WTC11 (cell line): Measurements from ENCODE around the gene SHPK. TPM values are rescaled to one million over a fixed set of nuclear protein-coding genes. Genes with fewer than 3 reads are reported as not detected.

ENCODE experiments used
- ATAC-seq: fragments of 200-7000 bp; cut with Tn5 transposase; 2 replicates; pipeline ENCODE4 v1.10.0; 2021; ENCODE audit warnings: mild to moderate bottlenecking, moderate library complexity
- CTCF ChIA-PET: fragments of 300-600 bp; sonication (Branson Sonifier 250); formaldehyde crosslinking; loops from one replicate; lab custom pipeline; 2021; ENCODE audit warnings: antibody characterized with exemption; lab: Charles Lee
- POLR2A ChIA-PET: fragments of 350-600 bp; sonication (Branson Sonifier 250); formaldehyde crosslinking; loops from one replicate; lab custom pipeline; 2021; ENCODE audit warnings: antibody characterized with exemption; lab: Charles Lee
- DNase-seq: peaks from one replicate; pipeline ENCODE4 v3.0.0; 2021; ENCODE audit warnings: low spot score
- H3K27ac Mint-ChIP-seq: 2 replicates; pipeline ENCODE4 v1.8.0; 2021; ENCODE audit warnings: mixed read lengths
- H3K27me3 Mint-ChIP-seq: 2 replicates; pipeline ENCODE4 v1.8.0; 2021; ENCODE audit warnings: low read depth, mild to moderate bottlenecking, moderate library complexity, mixed read lengths
- H3K36me3 Mint-ChIP-seq: 2 replicates; pipeline ENCODE4 v1.8.0; 2021; ENCODE audit warnings: mixed read lengths
- H3K4me1 Mint-ChIP-seq: 2 replicates; pipeline ENCODE4 v1.8.0; 2022; ENCODE audit warnings: mixed read lengths
- H3K4me3 Mint-ChIP-seq: 2 replicates; pipeline ENCODE4 v1.8.0; 2021; ENCODE audit warnings: mild to moderate bottlenecking, moderate library complexity, mixed read lengths
- H3K9me3 Mint-ChIP-seq: 2 replicates; pipeline ENCODE4 v1.8.0; 2021; ENCODE audit warnings: mixed read lengths
- ATF1 ChIP-seq: sonication (generic); formaldehyde crosslinking; IDR thresholded peaks from 2 replicates; pipeline ENCODE4 v1.8.1; 2023; ENCODE audit warnings: mild to moderate bottlenecking, moderate library complexity, missing genetic modification reagents
- ATF2 ChIP-seq: sonication (generic); formaldehyde crosslinking; IDR thresholded peaks from 2 replicates; pipeline ENCODE4 v1.8.1; 2022; ENCODE audit warnings: low read depth, missing genetic modification reagents, borderline replicate concordance
- ELF4 ChIP-seq: sonication (generic); formaldehyde crosslinking; IDR thresholded peaks from 2 replicates; pipeline ENCODE4 v1.8.1; 2022; ENCODE audit warnings: low read depth, mild to moderate bottlenecking, moderate library complexity, missing genetic modification reagents
- ESRRA ChIP-seq: sonication (generic); formaldehyde crosslinking; IDR thresholded peaks from 2 replicates; pipeline ENCODE4 v1.8.1; 2022; ENCODE audit warnings: mild to moderate bottlenecking, missing genetic modification reagents, borderline replicate concordance
- FOXP1 ChIP-seq: sonication (generic); formaldehyde crosslinking; IDR thresholded peaks from 2 replicates; pipeline ENCODE4 v1.8.0; 2022; ENCODE audit warnings: missing genetic modification reagents, mild to moderate bottlenecking, moderate library complexity, borderline replicate concordance
- GABPB1 ChIP-seq: sonication (generic); formaldehyde crosslinking; IDR thresholded peaks from 2 replicates; pipeline ENCODE4 v1.8.1; 2023; ENCODE audit warnings: mild to moderate bottlenecking, missing genetic modification reagents
- IRF2 ChIP-seq: sonication (generic); formaldehyde crosslinking; IDR thresholded peaks from 2 replicates; pipeline ENCODE4 v1.8.0; 2022; ENCODE audit warnings: low read depth, missing genetic modification reagents, borderline replicate concordance
- NFYB ChIP-seq: sonication (generic); formaldehyde crosslinking; conservative IDR thresholded peaks from 2 replicates; pipeline ENCODE4 v1.8.0; 2022; ENCODE audit warnings: low read depth, missing genetic modification reagents
- NR2C2 ChIP-seq: sonication (generic); formaldehyde crosslinking; IDR thresholded peaks from 2 replicates; pipeline ENCODE4 v1.8.0; 2022; ENCODE audit warnings: mild to moderate bottlenecking, missing genetic modification reagents
- NR3C1 ChIP-seq: sonication (generic); formaldehyde crosslinking; conservative IDR thresholded peaks from 2 replicates; pipeline ENCODE4 v1.8.1; 2023; ENCODE audit warnings: low read depth, mild to moderate bottlenecking, missing genetic modification reagents
- OVOL2 ChIP-seq: fragments of 250-450 bp; sonication (Bioruptor Pico); IDR thresholded peaks from 2 replicates; pipeline ENCODE4 v1.9.0; 2021; ENCODE audit warnings: mild to moderate bottlenecking, borderline replicate concordance
- PRRX2 ChIP-seq: fragments of 250-450 bp; sonication (Bioruptor Pico); IDR thresholded peaks from 2 replicates; pipeline ENCODE4 v1.8.0; 2021; ENCODE audit warnings: mild to moderate bottlenecking
- RORB ChIP-seq: fragments of 250-450 bp; sonication (Bioruptor Pico); IDR thresholded peaks from 2 replicates; pipeline ENCODE4 v1.9.0; 2021; ENCODE audit warnings: mild to moderate bottlenecking
- SOX15 ChIP-seq: fragments of 250-450 bp; sonication (Bioruptor Pico); IDR thresholded peaks from 2 replicates; pipeline ENCODE4 v1.9.0; 2021; ENCODE audit warnings: mild to moderate bottlenecking
- SP1 ChIP-seq: sonication (generic); formaldehyde crosslinking; conservative IDR thresholded peaks from 2 replicates; pipeline ENCODE4 v1.8.1; 2022; ENCODE audit warnings: missing genetic modification reagents
- TP53 ChIP-seq: sonication (generic); formaldehyde crosslinking; IDR thresholded peaks from 2 replicates; pipeline ENCODE4 v1.8.1; 2023; ENCODE audit warnings: mild to moderate bottlenecking, missing genetic modification reagents
- USF2 ChIP-seq: sonication (generic); formaldehyde crosslinking; IDR thresholded peaks from 2 replicates; pipeline ENCODE4 v1.8.1; 2023; ENCODE audit warnings: mild to moderate bottlenecking, missing genetic modification reagents, moderate library complexity
- ZNF281 ChIP-seq: sonication (generic); formaldehyde crosslinking; IDR thresholded peaks from 2 replicates; pipeline ENCODE4 v1.8.0; 2023; ENCODE audit warnings: mild to moderate bottlenecking, missing genetic modification reagents
- ZNF416 ChIP-seq: fragments of 250-450 bp; sonication (Bioruptor Pico); IDR thresholded peaks from 2 replicates; pipeline ENCODE4 v1.9.0; 2021; ENCODE audit warnings: mild to moderate bottlenecking, inconsistent platforms
- total RNA-seq: library from RNA; stranded (reverse); gene quantifications from 3 replicates; pipeline ENCODE4 v1.2.3, GENCODE V29; 2021
- TF ChIP-seq, protein P1 (sequence below): sonication (generic); formaldehyde crosslinking; IDR thresholded peaks from 2 replicates; pipeline ENCODE4 v1.8.0; 2022; ENCODE audit warnings: mild to moderate bottlenecking, missing genetic modification reagents
- TF ChIP-seq, protein P2 (sequence below): sonication (generic); formaldehyde crosslinking; IDR thresholded peaks from 2 replicates; pipeline ENCODE4 v1.8.0; 2023; ENCODE audit warnings: missing genetic modification reagents
- TF ChIP-seq, protein P3 (sequence below): sonication (generic); formaldehyde crosslinking; IDR thresholded peaks from 2 replicates; pipeline ENCODE4 v1.8.0; 2022; ENCODE audit warnings: missing genetic modification reagents
- TF ChIP-seq, protein P4 (sequence below): sonication (generic); formaldehyde crosslinking; IDR thresholded peaks from 2 replicates; pipeline ENCODE4 v1.8.0; 2022; ENCODE audit warnings: mild to moderate bottlenecking, missing genetic modification reagents

The SHPK gene
- total RNA-seq, 1 experiment from 2014 or later: 29.2 TPM

DNA sequence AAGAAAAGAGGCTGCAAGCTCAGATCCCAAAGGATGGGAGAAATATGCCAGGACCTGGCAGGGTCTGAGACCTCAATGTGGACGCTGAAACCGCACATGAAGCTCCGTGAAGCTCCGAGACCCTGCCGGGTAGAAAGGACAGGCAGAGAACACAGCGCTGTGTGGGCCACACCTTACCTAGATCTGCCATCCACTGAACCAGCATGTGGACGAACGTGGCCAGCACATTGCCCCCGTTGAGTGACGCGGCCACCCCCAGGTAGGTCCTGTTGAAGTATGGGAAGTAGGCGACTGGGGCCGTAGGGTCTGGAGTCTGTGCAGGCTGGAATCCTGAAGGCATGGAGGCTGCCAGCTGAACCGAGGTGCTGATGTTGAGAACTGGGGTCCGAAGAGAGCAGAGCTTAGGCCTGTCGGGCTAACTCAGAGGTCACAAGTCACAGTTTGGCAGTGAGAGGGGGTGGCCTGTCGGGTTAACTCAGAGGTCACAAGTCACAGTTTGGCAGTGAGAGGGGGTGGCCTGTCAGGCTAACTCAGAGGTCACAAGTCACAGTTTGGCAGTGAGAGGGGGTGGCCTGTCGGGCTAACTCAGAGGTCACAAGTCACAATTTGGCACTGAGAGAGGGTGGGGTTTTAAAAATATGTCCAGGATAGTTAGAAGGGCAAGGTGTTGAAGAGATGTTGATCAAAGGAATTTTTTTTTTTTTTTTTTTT, 20.7 kb downstream of the SHPK start:
- no peaks in the 10 kb centered on the region for H3K9me3 Mint-ChIP-seq
- ChIA-PET POLR2A (interaction anchor here (0.7 kb wide), 1 partner anchor 41 kb away, joined by 5 read pairs; no protein-coding TSS in a partner anchor), CTCF (no interaction called here)
- H3K27me3 Mint-ChIP-seq: no peaks in the 10 kb centered on the region
- H3K4me3 Mint-ChIP-seq: no peak overlapping the region
- H3K27ac Mint-ChIP-seq: no peak overlapping the region
- no peak for DNase-seq
- ATAC-seq: no peak
- TF ChIP-seq PRRX2 (CRISPR knock-in tag): no peak
- no peak for TF ChIP-seq IRF2
- TF ChIP-seq USF2 (CRISPR knock-in tag): no peak
- TF ChIP-seq, protein P1, sequence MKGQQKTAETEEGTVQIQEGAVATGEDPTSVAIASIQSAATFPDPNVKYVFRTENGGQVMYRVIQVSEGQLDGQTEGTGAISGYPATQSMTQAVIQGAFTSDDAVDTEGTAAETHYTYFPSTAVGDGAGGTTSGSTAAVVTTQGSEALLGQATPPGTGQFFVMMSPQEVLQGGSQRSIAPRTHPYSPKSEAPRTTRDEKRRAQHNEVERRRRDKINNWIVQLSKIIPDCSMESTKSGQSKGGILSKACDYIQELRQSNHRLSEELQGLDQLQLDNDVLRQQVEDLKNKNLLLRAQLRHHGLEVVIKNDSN (CRISPR knock-in tag): no peak
- TF ChIP-seq ZNF281 (CRISPR knock-in tag): no peak
- TF ChIP-seq SP1 (CRISPR knock-in tag): no peak
- TF ChIP-seq ATF2 (CRISPR knock-in tag): no peak
- TF ChIP-seq ELF4 (CRISPR knock-in tag): no peak
- TF ChIP-seq ATF1 (CRISPR knock-in tag): no peak
- TF ChIP-seq, protein P2, sequence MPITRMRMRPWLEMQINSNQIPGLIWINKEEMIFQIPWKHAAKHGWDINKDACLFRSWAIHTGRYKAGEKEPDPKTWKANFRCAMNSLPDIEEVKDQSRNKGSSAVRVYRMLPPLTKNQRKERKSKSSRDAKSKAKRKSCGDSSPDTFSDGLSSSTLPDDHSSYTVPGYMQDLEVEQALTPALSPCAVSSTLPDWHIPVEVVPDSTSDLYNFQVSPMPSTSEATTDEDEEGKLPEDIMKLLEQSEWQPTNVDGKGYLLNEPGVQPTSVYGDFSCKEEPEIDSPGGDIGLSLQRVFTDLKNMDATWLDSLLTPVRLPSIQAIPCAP (CRISPR knock-in tag): no peak
- H3K4me1 Mint-ChIP-seq: no peaks in the 10 kb centered on the region
- peaks cover 73% of the 10 kb centered on the region for H3K36me3 Mint-ChIP-seq

DNA sequence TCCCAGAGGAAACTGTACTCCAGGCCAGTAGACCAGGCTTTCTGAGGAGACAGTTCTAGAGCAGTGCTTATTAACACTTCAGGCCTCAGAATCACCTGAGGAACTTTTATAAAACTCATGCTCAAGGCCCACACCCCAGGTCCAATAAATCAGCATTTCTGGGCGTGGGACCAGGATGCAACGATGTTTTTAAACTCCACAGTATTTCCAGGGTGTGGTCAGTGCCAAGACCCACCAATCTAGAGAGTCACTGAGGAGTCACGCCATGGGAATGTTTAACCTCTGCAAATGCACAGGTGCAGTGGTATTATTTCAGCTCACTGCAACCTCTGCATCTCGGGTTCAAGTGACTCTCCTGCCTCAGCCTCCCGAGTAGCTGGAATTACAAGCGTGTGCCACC, 22.9 kb downstream of the SHPK start:
- ChIA-PET CTCF (interaction anchor here (1.8 kb wide), 1 partner anchor 10 kb away, joined by 6 read pairs; no protein-coding TSS in a partner anchor), POLR2A (no interaction called here)
- Mint-ChIP-seq H3K27me3 (no peaks in the 10 kb centered on the region), H3K4me1 (no peaks in the 10 kb centered on the region), H3K4me3 (no peak overlapping the region), H3K27ac (no peak overlapping the region), H3K36me3 (peaks cover 73% of the 10 kb centered on the region), H3K9me3 (no peaks in the 10 kb centered on the region)
- ATAC-seq (no peak), DNase-seq (no peak)
- no peak for TF ChIP-seq OVOL2 (CRISPR knock-in tag)
- TF ChIP-seq GABPB1: no peak
- no peak for TF ChIP-seq NFYB (CRISPR knock-in tag)
- TF ChIP-seq, protein P3, sequence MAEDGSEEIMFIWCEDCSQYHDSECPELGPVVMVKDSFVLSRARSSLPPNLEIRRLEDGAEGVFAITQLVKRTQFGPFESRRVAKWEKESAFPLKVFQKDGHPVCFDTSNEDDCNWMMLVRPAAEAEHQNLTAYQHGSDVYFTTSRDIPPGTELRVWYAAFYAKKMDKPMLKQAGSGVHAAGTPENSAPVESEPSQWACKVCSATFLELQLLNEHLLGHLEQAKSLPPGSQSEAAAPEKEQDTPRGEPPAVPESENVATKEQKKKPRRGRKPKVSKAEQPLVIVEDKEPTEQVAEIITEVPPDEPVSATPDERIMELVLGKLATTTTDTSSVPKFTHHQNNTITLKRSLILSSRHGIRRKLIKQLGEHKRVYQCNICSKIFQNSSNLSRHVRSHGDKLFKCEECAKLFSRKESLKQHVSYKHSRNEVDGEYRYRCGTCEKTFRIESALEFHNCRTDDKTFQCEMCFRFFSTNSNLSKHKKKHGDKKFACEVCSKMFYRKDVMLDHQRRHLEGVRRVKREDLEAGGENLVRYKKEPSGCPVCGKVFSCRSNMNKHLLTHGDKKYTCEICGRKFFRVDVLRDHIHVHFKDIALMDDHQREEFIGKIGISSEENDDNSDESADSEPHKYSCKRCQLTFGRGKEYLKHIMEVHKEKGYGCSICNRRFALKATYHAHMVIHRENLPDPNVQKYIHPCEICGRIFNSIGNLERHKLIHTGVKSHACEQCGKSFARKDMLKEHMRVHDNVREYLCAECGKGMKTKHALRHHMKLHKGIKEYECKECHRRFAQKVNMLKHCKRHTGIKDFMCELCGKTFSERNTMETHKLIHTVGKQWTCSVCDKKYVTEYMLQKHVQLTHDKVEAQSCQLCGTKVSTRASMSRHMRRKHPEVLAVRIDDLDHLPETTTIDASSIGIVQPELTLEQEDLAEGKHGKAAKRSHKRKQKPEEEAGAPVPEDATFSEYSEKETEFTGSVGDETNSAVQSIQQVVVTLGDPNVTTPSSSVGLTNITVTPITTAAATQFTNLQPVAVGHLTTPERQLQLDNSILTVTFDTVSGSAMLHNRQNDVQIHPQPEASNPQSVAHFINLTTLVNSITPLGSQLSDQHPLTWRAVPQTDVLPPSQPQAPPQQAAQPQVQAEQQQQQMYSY (CRISPR knock-in tag): no peak
- no peak for TF ChIP-seq NR2C2 (CRISPR knock-in tag)
- no peak for TF ChIP-seq TP53
- TF ChIP-seq SOX15 (CRISPR knock-in tag): no peak
- TF ChIP-seq FOXP1: no peak
- no peak for TF ChIP-seq ESRRA (CRISPR knock-in tag)
- TF ChIP-seq RORB (CRISPR knock-in tag): no peak
- TF ChIP-seq ZNF416 (CRISPR knock-in tag): no peak
- TF ChIP-seq, protein P1 (CRISPR knock-in tag): no peak
- TF ChIP-seq NR3C1 (CRISPR knock-in tag): no peak
- TF ChIP-seq, protein P4, sequence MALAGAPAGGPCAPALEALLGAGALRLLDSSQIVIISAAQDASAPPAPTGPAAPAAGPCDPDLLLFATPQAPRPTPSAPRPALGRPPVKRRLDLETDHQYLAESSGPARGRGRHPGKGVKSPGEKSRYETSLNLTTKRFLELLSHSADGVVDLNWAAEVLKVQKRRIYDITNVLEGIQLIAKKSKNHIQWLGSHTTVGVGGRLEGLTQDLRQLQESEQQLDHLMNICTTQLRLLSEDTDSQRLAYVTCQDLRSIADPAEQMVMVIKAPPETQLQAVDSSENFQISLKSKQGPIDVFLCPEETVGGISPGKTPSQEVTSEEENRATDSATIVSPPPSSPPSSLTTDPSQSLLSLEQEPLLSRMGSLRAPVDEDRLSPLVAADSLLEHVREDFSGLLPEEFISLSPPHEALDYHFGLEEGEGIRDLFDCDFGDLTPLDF: no peak
